ENCODE data around the gene CYSLTR2.

- TF ChIP-seq CTCF (IDR thresholded peaks at IDR 0.05; ENCODE audit: low read length) = no peak
- TF ChIP-seq EZH2 (IDR thresholded peaks at IDR 0.05; ENCODE audit: borderline replicate concordance, low read length) = no peak
These were observed 1.6 kb downstream of the CYSLTR2 start for GRCh38 chr13:48655291-48655690.
